Measurements from ENCODE around the gene TMEM44.

DNA sequence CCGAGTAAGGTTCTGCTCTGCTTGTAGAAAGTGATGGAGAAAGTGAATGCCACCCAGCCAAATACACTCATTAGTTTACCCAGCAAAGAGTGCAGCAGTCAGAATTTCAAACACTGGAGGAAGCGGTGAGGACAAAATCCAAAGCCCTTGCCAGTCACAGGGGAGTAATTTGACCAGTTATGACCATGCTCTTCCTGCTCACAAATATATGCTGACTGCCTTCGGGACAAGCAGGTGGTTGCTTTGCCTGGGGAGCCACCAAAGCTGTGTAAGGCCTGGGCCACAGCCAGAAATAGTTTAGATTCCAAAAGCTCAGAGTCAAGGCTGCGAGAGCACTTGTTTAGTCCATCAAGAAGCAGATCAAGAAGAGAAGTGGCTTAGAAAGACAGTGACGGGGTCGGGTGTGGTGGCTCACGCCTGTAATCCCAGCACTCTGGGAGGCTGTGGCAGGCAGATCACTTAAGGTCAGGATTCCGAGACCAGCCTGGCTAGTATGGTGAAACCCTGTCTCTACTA lies 95.4 kb downstream of the TMEM44 start:
- TF ChIP-seq, protein P1, sequence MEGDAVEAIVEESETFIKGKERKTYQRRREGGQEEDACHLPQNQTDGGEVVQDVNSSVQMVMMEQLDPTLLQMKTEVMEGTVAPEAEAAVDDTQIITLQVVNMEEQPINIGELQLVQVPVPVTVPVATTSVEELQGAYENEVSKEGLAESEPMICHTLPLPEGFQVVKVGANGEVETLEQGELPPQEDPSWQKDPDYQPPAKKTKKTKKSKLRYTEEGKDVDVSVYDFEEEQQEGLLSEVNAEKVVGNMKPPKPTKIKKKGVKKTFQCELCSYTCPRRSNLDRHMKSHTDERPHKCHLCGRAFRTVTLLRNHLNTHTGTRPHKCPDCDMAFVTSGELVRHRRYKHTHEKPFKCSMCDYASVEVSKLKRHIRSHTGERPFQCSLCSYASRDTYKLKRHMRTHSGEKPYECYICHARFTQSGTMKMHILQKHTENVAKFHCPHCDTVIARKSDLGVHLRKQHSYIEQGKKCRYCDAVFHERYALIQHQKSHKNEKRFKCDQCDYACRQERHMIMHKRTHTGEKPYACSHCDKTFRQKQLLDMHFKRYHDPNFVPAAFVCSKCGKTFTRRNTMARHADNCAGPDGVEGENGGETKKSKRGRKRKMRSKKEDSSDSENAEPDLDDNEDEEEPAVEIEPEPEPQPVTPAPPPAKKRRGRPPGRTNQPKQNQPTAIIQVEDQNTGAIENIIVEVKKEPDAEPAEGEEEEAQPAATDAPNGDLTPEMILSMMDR (IDR thresholded peaks at IDR 0.05; ENCODE audit: extremely low read depth in 1 of 2, insufficient read depth in 1 of 2, low read depth in 1 of 2, low read length in 2 of 2): no peak
- TF ChIP-seq POLR2A (IDR thresholded peaks at IDR 0.05; ENCODE audit: low read depth, low read length) (no peak), EZH2 (IDR thresholded peaks at IDR 0.05; ENCODE audit: borderline replicate concordance, low read depth, low read length, severe bottlenecking) (no peak), JUN (IDR thresholded peaks at IDR 0.05; ENCODE audit: borderline replicate concordance, insufficient read depth, insufficient read length, low read depth) (no peak), POLR2AphosphoS5 (IDR thresholded peaks at IDR 0.05; ENCODE audit: insufficient read depth, low read depth, low read length) (no peak), MAX (IDR thresholded peaks at IDR 0.05; ENCODE audit: insufficient read depth, insufficient read length) (no peak), FOS (IDR thresholded peaks at IDR 0.05; ENCODE audit: borderline replicate concordance, insufficient read depth, low read length) (no peak)
